Panc1 (cell line): Measurements from ENCODE around the gene ZNF208. TPM values are rescaled to one million over a fixed set of nuclear protein-coding genes. Genes with fewer than 3 reads are reported as not detected.

Experiments used
- ATAC-seq: fragments of 200-7000 bp; cut with Tn5 transposase; 2 replicates; pipeline ENCODE4 v1.9.1; 2020; ENCODE audit warnings: mild to moderate bottlenecking, moderate library complexity
- BruUV-seq: library from RNA; stranded (reverse); fragments of 400-500 nt; replicated peaks from 2 replicates; lab custom pipeline; 2021; lab: Mats Ljungman, UMichigan
- CTCF ChIA-PET: fragments of 300-600 bp; sonication (Branson Sonifier 250); formaldehyde crosslinking; loops from one replicate; lab custom pipeline; 2022; ENCODE audit warnings: antibody characterized with exemption; lab: Charles Lee
- POLR2A ChIA-PET: fragments of 300-600 bp; sonication (Branson Sonifier 250); formaldehyde crosslinking; loops from one replicate; lab custom pipeline; 2022; ENCODE audit warnings: antibody characterized with exemption; lab: Charles Lee
- DNase-seq: peaks from one replicate; pipeline ENCODE4 v3.0.0-alpha.2; 2010; ENCODE audit warnings: low read depth, low spot score
- H3K27ac ChIP-seq: 2 replicates; pipeline ENCODE4 v1.5.1; 2011; ENCODE audit warnings: mild to moderate bottlenecking, low read length, inconsistent platforms
- H3K27me3 ChIP-seq: fragments of 200-500 bp; sonication (Bioruptor generic); 2 replicates; pipeline ENCODE4 v1.6.0; 2014; ENCODE audit warnings: low read length, inconsistent platforms; ENCODE audit not compliant: control insufficient read depth, insufficient read depth
- H3K36me3 ChIP-seq: fragments of 200-500 bp; sonication (Bioruptor generic); 2 replicates; pipeline ENCODE4 v1.5.1; 2014; ENCODE audit warnings: inconsistent platforms, mild to moderate bottlenecking, low read length, moderate library complexity; ENCODE audit not compliant: control insufficient read depth, insufficient read depth
- H3K4me1 ChIP-seq: 2 replicates; pipeline ENCODE4 v1.5.1; 2011; ENCODE audit warnings: inconsistent platforms, mild to moderate bottlenecking, low read length, moderate library complexity; ENCODE audit not compliant: control insufficient read depth, insufficient read depth
- H3K4me3 ChIP-seq, 2 experiments: 2 replicates each; pipeline ENCODE4 v1.5.1; 2011 to 2012; ENCODE audit warnings: low read depth in 2 of 2, low read length in 2 of 2, mild to moderate bottlenecking in 2 of 2, inconsistent platforms in 1 of 2, moderate library complexity in 1 of 2
- H3K9me3 ChIP-seq: fragments of 200-500 bp; sonication (Bioruptor generic); 2 replicates; pipeline ENCODE4 v1.5.1; 2014; ENCODE audit warnings: low read depth, mild to moderate bottlenecking, inconsistent platforms, low read length, moderate library complexity; ENCODE audit not compliant: control insufficient read depth, insufficient read depth
- CTCF ChIP-seq: fragments of 450-650 bp; IDR thresholded peaks from 2 replicates; pipeline ENCODE4 v1.5.1; 2017; ENCODE audit warnings: mild to moderate bottlenecking
- POLR2AphosphoS5 ChIP-seq: IDR thresholded peaks from 2 replicates; pipeline ENCODE4 v1.6.1; 2012; ENCODE audit warnings: mild to moderate bottlenecking, low read depth, low read length, moderate library complexity
- REST ChIP-seq, 2 experiments: IDR thresholded peaks; 2 replicates each; pipeline ENCODE4 v1.6.1; 2011 to 2012; ENCODE audit warnings: low read depth in 2 of 2, control low read depth in 1 of 2, low read length in 1 of 2, mild to moderate bottlenecking in 1 of 2, moderate library complexity in 1 of 2; ENCODE audit not compliant: insufficient read depth in 1 of 2
- SIN3A ChIP-seq: IDR thresholded peaks from 2 replicates; pipeline ENCODE4 v1.6.1; 2012; ENCODE audit warnings: low read depth, mild to moderate bottlenecking, low read length, moderate library complexity, borderline replicate concordance; ENCODE audit not compliant: insufficient read depth
- TCF7L2 ChIP-seq: IDR thresholded peaks from 2 replicates; pipeline ENCODE4 v1.6.1; 2011; ENCODE audit warnings: mild to moderate bottlenecking, low read depth, low read length, inconsistent platforms
- in situ Hi-C: cut with HindIII; loops from 2 replicates; pipeline ENCODE4 v1.10.0; 2016; ENCODE audit warnings: low sequenced_read_pairs, low pct_unique_long_range_greater_than_20kb
- intact Hi-C: fragments of 100-400 bp; cut with micrococcal nuclease; formaldehyde crosslinking; loops from one replicate; pipeline ENCODE4 v1.10.0; 2022; ENCODE audit not compliant: unreplicated experiment
- total RNA-seq: library from RNA; stranded (reverse); gene quantifications from one replicate; pipeline ENCODE4 v1.2.1, GENCODE V29; 2021; ENCODE audit not compliant: unreplicated experiment

Gene ZNF208
- total RNA-seq, 1 experiment from 2014 or later = not detected

GRCh38 chr19:21970466-21970865, 40.3 kb downstream of the ZNF208 start:
- intact Hi-C loops (no loop called here), in situ Hi-C loops (no loop called here)
- TF ChIP-seq REST (IDR thresholded peaks at IDR 0.05; ENCODE audit: insufficient read depth in 1 of 2, low read depth in 2 of 2, low read length in 1 of 2) (no peak), CTCF (no peak), SIN3A (no peak), TCF7L2 (no peak), POLR2AphosphoS5 (no peak)
- Histone ChIP-seq H3K9me3 (peaks cover 21% of the 10 kb centered on the region), H3K4me3 (no peak overlapping the region), H3K4me1 (no peaks in the 10 kb centered on the region), H3K36me3 (no peaks in the 10 kb centered on the region), H3K27ac (no peak overlapping the region), H3K27me3 (no peaks in the 10 kb centered on the region)
- DNase-seq (no peak), ATAC-seq (no peak)
- ChIA-PET CTCF (no interaction called here), POLR2A (interaction anchor here (0.6 kb wide), 1 partner anchor 794 kb away, joined by 9 read pairs; no protein-coding TSS in a partner anchor)
- no TSS peak for BruUV-seq

- DNase-seq (no peak), ATAC-seq (no peak)
- POLR2A ChIA-PET = no interaction called here
- Histone ChIP-seq H3K27me3 (no peaks in the 10 kb centered on the region), H3K9me3 (0 out of 2 replicates have a peak, but pooled peaks cover 3% of the 10 kb centered on the region), H3K4me3 (no peak overlapping the region), H3K4me1 (no peaks in the 10 kb centered on the region), H3K27ac (no peak overlapping the region), H3K36me3 (no peaks in the 10 kb centered on the region)
- CTCF ChIA-PET = no interaction called here
- BruUV-seq = no TSS peak
- TF ChIP-seq POLR2AphosphoS5 = no peak
- no peak for TF ChIP-seq TCF7L2
- no peak for TF ChIP-seq CTCF
- TF ChIP-seq SIN3A = no peak
- TF ChIP-seq REST (IDR thresholded peaks at IDR 0.05; ENCODE audit: insufficient read depth in 1 of 2, low read depth in 2 of 2, low read length in 1 of 2) = no peak
- in situ Hi-C loops (no loop called here), intact Hi-C loops (no loop called here)
These were observed 63.0 kb downstream of the ZNF208 start for GRCh38 chr19:21947775-21948174.
